LNCaP clone FGC (cell line): ENCODE measurements around the gene XPNPEP3.
"Not testable (repeated sequence)": the region's sequence is repeated elsewhere in the genome, so short reads cannot be mapped to it uniquely, and the experiment has no call there.

ENCODE experiments used
- DNase-seq: peaks from one replicate; pipeline ENCODE4 v3.0.0-alpha.2; 2011; ENCODE audit warnings: low read depth
- H3K4me3 ChIP-seq: 2 replicates; pipeline ENCODE4 v1.5.1; 2011; ENCODE audit warnings: mild to moderate bottlenecking, low read depth, low read length, control low read depth
- TF ChIP-seq, protein P1 (sequence below): IDR thresholded peaks from 2 replicates; pipeline ENCODE4 v1.5.1; 2012; ENCODE audit warnings: mild to moderate bottlenecking; ENCODE audit not compliant: control insufficient read depth, insufficient read depth; ENCODE audit errors: extremely low read depth

The XPNPEP3 gene

DNA sequence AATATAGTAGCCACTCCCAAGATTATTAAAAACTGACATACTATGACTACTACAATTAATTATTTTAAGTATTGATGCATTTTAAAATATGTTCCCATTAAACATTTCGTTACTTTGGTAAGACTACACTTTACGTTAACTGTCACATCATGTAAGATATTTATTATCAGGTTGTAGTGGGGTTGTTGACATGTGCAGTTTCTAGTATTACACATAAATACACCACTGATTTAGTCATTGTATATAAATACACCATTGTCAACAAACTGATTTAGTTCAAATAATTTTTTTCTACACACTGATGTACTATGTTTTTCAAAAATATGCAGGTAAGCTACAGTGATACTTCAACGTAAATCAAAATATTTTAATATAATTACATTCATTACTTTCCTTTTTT lies 12.0 kb upstream of the XPNPEP3 start:
- no peak overlapping the region for H3K4me3 ChIP-seq
- no peak for DNase-seq
- TF ChIP-seq, protein P1, sequence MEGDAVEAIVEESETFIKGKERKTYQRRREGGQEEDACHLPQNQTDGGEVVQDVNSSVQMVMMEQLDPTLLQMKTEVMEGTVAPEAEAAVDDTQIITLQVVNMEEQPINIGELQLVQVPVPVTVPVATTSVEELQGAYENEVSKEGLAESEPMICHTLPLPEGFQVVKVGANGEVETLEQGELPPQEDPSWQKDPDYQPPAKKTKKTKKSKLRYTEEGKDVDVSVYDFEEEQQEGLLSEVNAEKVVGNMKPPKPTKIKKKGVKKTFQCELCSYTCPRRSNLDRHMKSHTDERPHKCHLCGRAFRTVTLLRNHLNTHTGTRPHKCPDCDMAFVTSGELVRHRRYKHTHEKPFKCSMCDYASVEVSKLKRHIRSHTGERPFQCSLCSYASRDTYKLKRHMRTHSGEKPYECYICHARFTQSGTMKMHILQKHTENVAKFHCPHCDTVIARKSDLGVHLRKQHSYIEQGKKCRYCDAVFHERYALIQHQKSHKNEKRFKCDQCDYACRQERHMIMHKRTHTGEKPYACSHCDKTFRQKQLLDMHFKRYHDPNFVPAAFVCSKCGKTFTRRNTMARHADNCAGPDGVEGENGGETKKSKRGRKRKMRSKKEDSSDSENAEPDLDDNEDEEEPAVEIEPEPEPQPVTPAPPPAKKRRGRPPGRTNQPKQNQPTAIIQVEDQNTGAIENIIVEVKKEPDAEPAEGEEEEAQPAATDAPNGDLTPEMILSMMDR = no peak

DNA sequence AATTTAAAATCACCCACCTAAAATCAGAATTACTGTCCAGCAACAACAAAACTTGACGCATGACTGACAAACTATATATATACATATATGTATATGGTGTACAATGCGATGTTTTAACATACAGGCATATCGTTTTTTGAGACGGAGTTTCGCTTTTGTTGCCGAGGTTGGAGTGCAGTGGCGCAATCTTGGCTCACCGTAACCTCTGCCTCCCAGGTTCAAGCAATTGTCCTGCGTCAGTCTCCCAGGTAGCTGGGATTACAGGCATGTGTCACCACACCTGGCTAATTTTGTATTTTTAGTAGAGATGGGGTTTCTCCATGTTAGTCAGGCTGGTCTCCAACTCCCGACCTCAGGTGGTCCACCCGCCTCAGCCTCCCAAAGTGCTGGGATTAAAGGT lies 11.1 kb upstream of the XPNPEP3 start:
- H3K4me3 ChIP-seq, DNase-seq: not testable (repeated sequence)

DNA sequence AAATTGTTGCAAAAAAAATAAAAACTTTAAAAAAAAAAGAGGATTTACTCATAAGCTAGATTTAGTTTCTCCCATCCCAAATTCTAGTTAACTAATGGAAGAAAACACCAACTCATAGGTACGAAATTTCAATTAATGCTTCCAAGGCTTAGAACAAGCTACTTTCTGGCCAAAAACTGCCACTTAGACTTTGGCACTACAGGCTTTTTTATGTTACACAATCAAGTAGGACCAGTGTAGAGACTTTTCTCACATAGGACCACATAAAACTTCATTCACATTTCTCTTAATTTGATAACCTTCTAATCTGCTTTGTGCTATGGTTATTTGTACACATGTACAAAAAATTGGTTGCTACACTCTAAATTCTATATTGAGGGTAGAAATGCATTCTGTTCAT lies 3.6 kb upstream of the XPNPEP3 start:
- DNase-seq = no peak
- TF ChIP-seq, protein P1 = no peak
- H3K4me3 ChIP-seq = peak overlapping the region; percentile 98

DNA sequence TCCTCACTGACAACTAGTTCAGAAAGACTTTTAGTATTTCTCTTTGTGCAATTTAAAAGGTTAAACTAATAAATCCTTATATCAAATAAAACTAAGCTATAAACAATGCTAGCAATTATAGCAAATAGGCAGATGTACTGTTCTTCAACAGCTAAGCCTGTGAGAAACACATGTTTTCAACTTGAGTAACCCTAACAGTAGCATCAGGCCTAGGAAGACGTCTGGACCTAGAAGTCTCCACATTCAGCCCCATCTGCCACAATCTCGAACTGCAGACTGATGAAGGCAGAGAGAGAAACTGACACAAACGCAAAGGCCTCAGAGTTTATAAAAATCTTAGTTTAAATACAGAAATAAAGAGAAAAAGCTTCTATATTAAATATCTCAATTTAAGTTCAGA lies 3.0 kb upstream of the XPNPEP3 start:
- H3K4me3 ChIP-seq = peak overlapping the region; percentile 98
- DNase-seq = no peak
- TF ChIP-seq, protein P1 = no peak

DNA sequence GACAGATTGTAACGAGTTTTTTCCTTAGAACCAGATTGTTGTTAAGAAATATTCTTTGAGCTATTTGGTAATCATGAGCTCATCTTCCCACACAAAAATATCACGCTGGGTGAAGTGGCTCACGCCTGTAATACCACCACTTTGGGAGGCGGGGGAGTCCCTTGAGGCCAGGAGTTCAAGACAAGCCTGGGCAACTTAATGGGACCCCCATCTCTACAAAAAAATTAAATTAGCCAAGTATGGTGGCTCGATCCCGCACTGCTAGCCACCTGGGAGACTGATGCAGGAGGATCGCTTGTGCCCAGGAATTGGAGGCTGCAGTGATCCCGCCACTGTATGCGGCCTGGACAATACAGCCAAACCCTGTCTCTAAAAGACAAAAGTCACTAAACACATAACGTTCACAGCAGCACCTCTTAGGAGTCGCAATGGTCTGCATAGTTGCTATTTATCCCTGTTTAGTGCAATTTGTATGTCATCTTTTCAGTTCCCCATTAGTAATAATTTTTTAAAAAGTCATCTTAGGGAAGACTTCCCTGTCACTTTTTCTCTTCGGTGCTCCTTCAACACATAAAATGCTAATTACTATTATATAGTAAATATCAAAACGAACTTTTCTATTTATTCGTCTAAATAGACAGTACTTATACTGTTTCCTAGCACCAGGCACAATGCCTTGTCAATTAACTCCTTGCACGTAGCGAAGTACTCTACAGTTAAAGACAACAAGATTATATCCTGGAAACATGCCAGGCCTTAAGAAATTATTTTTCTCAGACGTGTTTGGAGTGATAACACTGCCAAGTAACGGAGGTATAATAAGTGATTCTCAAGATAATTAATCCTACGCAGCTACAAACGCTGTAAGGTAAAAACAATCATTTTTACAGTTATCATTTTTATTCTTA lies 1.6 kb upstream of the XPNPEP3 start:
- H3K4me3 ChIP-seq = peak overlapping the region; percentile 98
- DNase-seq = no peak
- TF ChIP-seq, protein P1 = no peak

DNA sequence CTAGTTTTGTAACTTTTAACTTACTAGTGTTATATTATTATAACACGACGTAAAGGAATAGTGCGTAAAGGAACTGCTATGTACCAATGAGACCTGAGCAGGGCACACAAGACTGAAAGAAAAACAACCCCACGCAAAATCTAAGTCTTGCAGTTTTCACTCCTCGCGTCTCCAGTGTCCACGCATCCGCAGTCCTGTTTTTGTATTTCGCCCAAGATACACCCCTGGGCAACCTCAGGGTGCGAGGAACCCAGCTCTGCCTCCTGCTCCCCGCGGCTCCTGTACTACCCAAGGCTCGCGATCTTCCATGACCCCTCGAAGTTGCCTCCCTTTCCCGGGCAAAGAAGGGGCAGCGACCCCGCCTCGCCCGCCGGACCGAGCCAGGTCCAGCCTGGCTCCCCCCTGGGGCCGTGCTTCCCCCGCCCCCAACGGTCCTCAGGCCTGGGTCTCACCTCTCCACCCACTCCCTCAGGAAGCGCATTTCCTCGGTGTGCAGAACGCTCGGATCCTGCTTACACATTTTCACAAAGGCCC lies 902 bp upstream of the XPNPEP3 start:
- no peak for DNase-seq
- peak overlapping the region; percentile 98 for H3K4me3 ChIP-seq
- TF ChIP-seq, protein P1 = no peak

DNA sequence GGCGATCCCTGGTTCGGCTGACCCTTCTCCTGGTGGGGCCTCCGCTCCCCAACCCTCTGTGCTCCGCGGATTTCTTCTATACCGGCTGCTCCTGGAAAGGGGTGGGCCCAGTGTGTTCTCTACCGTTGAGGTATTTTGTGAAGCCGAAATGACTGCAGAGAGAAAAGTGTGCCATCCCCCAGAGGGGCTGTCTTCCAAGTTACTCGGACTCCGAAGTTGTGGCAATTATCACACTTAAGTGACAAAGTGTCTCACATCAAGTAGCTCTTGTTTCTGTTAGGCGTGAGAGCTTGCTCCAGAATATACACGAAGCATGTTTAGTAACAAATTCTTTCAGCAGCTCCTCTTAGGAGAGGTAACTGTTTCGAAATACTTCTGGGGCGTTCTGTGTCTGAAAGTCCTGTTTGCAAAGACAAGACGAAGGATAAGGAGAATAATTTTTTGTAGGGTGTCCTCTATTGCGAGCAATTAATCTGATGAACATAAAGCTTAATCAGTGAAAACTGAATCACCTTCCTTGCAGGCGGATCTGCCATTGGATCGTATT lies 434 bp downstream of the XPNPEP3 start:
- TF ChIP-seq, protein P1 = no peak
- peak overlapping the region; percentile 98 for H3K4me3 ChIP-seq
- DNase-seq = no peak
